Loucy (cell line): ENCODE data around the gene NEUROD6.

Experiments
- EZH2phosphoT487 ChIP-seq: fragments of 200-600 bp; IDR thresholded peaks from 2 replicates; pipeline ENCODE4 v1.6.1; 2018; ENCODE audit warnings: antibody characterized with exemption, mild to moderate bottlenecking, moderate library complexity, borderline replicate concordance
- TF ChIP-seq, protein P1 (sequence below): fragments of 200-600 bp; sonication (generic); conservative IDR thresholded peaks from 2 replicates; pipeline ENCODE4 v1.5.1; 2014; ENCODE audit warnings: mild to moderate bottlenecking, antibody characterized with exemption, low read length

GRCh38 chr7:31371621-31372020, 31.1 kb upstream of the NEUROD6 start:
- TF ChIP-seq, protein P1, sequence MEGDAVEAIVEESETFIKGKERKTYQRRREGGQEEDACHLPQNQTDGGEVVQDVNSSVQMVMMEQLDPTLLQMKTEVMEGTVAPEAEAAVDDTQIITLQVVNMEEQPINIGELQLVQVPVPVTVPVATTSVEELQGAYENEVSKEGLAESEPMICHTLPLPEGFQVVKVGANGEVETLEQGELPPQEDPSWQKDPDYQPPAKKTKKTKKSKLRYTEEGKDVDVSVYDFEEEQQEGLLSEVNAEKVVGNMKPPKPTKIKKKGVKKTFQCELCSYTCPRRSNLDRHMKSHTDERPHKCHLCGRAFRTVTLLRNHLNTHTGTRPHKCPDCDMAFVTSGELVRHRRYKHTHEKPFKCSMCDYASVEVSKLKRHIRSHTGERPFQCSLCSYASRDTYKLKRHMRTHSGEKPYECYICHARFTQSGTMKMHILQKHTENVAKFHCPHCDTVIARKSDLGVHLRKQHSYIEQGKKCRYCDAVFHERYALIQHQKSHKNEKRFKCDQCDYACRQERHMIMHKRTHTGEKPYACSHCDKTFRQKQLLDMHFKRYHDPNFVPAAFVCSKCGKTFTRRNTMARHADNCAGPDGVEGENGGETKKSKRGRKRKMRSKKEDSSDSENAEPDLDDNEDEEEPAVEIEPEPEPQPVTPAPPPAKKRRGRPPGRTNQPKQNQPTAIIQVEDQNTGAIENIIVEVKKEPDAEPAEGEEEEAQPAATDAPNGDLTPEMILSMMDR, result no peak
- no peak for TF ChIP-seq EZH2phosphoT487
